ENCODE data around the gene SHC2. TPM values are rescaled to one million over a fixed set of nuclear protein-coding genes. Genes with fewer than 3 reads are reported as not detected.

Gene SHC2
- total RNA-seq, 1 donor from 2014 or later, result 47.8 TPM

GRCh38 chr19:489418-490196 lies 28.8 kb upstream of the SHC2 start:
- peaks cover 30% of the 10 kb centered on the region for H3K4me1 Mint-ChIP-seq (ENCODE audit: low read depth)
- peak; percentile 93 for DNase-seq (ENCODE audit: low spot score)
- H3K36me3 Mint-ChIP-seq (ENCODE audit: low read depth), result no peaks in the 10 kb centered on the region
- H3K4me3 Mint-ChIP-seq (ENCODE audit: unreplicated experiment), result peak overlapping the region; percentile 79
- no peaks in the 10 kb centered on the region for H3K27me3 Mint-ChIP-seq (ENCODE audit: low read depth)
- no peak for TF ChIP-seq CTCF (IDR thresholded peaks at IDR 0.05)
- H3K27ac Mint-ChIP-seq (ENCODE audit: unreplicated experiment), result peak overlapping the region; percentile 86
- no peaks in the 10 kb centered on the region for H3K9me3 Mint-ChIP-seq (ENCODE audit: low read depth)

- peak overlapping the region; percentile 65 for H3K27ac Mint-ChIP-seq (ENCODE audit: unreplicated experiment)
Measured at GRCh38 chr19:488505-489417, 27.9 kb upstream of the SHC2 start.

GRCh38 chr19:485583-486236 lies 24.9 kb upstream of the SHC2 start:
- DNase-seq (ENCODE audit: low spot score), result no peak
- Mint-ChIP-seq H3K27me3 (ENCODE audit: low read depth) (no peaks in the 10 kb centered on the region), H3K4me1 (ENCODE audit: low read depth) (peaks cover 28% of the 10 kb centered on the region), H3K27ac (ENCODE audit: unreplicated experiment) (peak overlapping the region; percentile 69), H3K36me3 (ENCODE audit: low read depth) (no peaks in the 10 kb centered on the region), H3K9me3 (ENCODE audit: low read depth) (peaks cover under 1% of the 10 kb centered on the region), H3K4me3 (ENCODE audit: unreplicated experiment) (peak overlapping the region; percentile 48)
- no peak for TF ChIP-seq CTCF (IDR thresholded peaks at IDR 0.05)

More at GRCh38 chr19:488505-489417, 27.9 kb upstream of the SHC2 start:
- Mint-ChIP-seq H3K27me3 (ENCODE audit: low read depth) (no peaks in the 10 kb centered on the region), H3K36me3 (ENCODE audit: low read depth) (no peaks in the 10 kb centered on the region), H3K4me3 (ENCODE audit: unreplicated experiment) (peak overlapping the region; percentile 79), H3K4me1 (ENCODE audit: low read depth) (peaks cover 30% of the 10 kb centered on the region), H3K9me3 (ENCODE audit: low read depth) (no peaks in the 10 kb centered on the region)
- TF ChIP-seq CTCF (IDR thresholded peaks at IDR 0.05), result no peak
- DNase-seq (ENCODE audit: low spot score), result peak; percentile 98

GRCh38 chr19:485077-485476 lies 24.2 kb upstream of the SHC2 start:
- Mint-ChIP-seq H3K36me3 (ENCODE audit: low read depth) (peaks cover 2% of the 10 kb centered on the region), H3K4me3 (ENCODE audit: unreplicated experiment) (no peak overlapping the region), H3K9me3 (ENCODE audit: low read depth) (peaks cover 7% of the 10 kb centered on the region), H3K4me1 (ENCODE audit: low read depth) (peaks cover 25% of the 10 kb centered on the region), H3K27ac (ENCODE audit: unreplicated experiment) (no peak overlapping the region), H3K27me3 (ENCODE audit: low read depth) (no peaks in the 10 kb centered on the region)
- no peak for DNase-seq (ENCODE audit: low spot score)
- TF ChIP-seq CTCF (IDR thresholded peaks at IDR 0.05), result no peak

GRCh38 chr19:484494-484893 lies 23.7 kb upstream of the SHC2 start:
- no peak for TF ChIP-seq CTCF (IDR thresholded peaks at IDR 0.05)

More at GRCh38 chr19:484494-484893, 23.7 kb upstream of the SHC2 start:
- no peak overlapping the region for H3K27ac Mint-ChIP-seq (ENCODE audit: unreplicated experiment)
- H3K36me3 Mint-ChIP-seq (ENCODE audit: low read depth), result peaks cover 3% of the 10 kb centered on the region
- DNase-seq (ENCODE audit: low spot score), result no peak
- no peaks in the 10 kb centered on the region for H3K27me3 Mint-ChIP-seq (ENCODE audit: low read depth)
- peaks cover 8% of the 10 kb centered on the region for H3K9me3 Mint-ChIP-seq (ENCODE audit: low read depth)
- H3K4me3 Mint-ChIP-seq (ENCODE audit: unreplicated experiment), result no peak overlapping the region
- peaks cover 23% of the 10 kb centered on the region for H3K4me1 Mint-ChIP-seq (ENCODE audit: low read depth)
